ENCODE measurements around the gene CDH6.

CDH6 gene

DNA sequence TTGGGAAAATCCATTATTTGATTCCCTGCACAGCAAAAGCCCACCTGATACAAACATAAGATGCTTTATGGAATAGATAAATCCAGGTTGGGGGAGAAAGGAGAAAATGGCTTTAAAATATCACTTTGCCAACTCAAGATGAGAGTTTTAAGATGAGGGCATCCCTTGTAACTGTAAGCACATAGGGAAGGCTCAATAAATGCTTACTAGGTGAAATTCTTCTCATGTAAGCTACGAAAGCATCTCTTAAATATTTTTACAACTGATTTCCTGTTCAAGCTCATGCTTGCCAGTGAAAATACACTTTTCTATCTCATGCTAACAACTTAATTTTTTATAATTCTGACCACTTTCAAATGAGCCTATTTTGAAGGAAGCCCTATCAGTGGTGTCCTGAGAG lies 11.5 kb downstream of the CDH6 start:
- DNase-seq: no peak

DNA sequence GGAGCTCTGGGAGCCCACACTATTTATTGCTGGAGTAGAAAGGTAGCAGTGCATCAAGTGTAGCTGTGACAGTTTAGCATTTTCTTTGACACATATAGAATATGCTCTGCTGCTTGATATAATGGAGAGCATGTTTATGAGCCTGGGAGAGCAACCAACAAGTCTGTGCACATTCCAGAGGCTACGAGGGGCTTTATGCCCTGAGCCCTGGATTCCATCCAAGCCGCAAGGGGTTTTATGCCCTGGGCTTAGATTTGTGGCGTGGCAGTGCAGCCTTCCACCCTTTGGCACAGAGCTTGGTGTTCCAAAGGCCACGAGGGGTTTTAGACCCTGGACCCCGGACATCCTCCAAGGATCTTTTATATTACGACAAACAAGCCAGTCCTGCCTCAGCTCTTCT lies 14.6 kb downstream of the CDH6 start:
- no peak for DNase-seq

DNA sequence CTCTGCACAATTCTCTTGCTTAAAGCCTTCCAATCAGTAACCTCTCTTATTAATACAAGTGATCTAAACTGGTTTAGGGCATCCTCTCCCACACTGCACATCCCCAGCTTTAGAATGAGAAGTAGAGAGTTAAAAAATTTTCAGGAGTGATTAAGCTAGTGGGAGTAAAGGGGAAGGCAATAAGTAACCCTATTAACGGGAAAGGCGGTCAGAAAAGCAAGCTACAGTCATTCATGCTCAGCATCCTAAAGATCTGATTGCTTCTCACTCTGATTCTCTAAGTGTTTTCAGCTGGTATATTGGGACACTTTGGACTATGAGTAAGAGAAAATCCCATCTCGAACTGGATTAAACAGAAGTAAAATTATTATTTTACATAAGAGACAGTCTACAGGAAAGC lies 15.8 kb downstream of the CDH6 start:
- no peak for DNase-seq

DNA sequence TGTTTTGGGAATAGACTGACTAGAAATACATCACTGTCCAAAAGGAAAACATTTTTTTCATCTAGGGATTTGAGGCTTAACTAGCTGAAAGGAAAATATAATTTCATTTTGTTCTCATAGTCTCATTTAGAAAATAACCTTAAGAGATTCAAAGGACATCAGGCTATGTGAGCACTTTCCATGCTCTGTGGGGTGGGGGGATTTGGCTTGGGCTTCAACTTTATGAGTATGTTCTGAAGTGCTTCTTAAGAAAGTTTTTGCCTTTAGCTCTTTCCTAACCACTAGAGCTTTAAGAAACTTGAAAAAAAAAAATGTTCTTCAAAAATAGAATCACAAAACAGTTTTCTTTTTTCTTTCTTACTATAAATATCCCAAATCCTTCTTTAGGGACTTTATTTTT lies 17.6 kb downstream of the CDH6 start:
- DNase-seq: no peak

DNA sequence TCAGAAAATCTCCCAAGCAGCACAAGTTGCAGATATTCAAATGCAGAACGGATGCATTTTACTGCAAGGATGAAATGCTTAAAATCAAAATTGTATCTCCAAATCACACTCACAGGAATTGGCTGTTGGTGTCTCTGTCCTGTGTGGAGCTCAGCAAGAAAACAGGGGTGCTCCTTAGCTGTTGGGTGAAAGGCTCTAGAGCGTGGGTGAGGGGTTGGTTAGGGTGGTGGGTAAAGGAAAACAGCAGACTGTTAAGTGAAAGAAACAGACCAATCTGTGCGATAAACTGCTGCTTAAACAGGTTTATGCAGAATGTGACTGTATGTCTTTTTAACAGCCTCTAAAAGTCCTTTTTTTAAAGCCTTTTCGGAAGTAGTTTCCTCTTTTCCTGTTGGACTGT lies 19.8 kb downstream of the CDH6 start:
- DNase-seq: no peak

GRCh38 chr5:31213705-31214121 lies 20.2 kb downstream of the CDH6 start:
- DNase-seq: peak; percentile 72

DNA sequence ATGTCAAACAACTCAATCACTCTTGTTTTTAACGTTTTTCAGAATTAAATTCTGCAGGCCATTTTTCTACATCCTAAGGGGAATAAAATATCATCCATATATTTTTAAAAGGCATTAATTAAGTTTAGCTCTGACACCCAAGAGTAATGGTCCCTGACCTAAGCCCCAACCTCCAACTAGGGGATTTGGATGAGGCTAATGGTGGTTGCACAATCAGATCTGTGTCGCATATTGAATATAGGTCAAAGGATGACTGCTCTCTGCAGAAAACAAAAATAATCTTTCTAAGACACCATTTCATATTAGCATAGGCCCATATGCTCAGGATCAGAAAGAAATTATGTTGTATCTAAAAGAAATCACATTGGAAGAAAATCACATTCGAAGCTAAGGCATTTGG lies 20.7 kb downstream of the CDH6 start:
- DNase-seq: no peak

- no peak for DNase-seq
Measured at GRCh38 chr5:31215236-31215635, 21.8 kb downstream of the CDH6 start.

GRCh38 chr5:31217446-31217845 lies 24.0 kb downstream of the CDH6 start:
- no peak for DNase-seq

DNA sequence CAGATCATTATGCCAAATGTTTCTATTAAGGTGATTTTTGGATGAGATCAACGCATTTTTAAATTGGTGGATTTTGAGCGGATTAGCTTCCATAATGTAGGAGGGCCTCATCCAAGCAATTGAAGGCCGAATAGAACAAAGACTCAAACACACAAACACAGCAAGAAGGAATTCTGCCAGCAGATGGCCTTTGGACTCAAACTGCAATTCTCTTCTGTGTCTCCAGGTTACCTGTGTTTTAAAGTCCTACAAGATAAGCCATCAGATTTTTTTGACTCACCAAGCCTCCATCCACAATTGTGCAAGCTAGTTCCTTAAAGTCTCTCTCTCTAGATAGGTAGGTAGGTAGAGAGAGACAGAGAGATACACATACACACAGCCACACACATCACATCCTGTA lies 25.5 kb downstream of the CDH6 start:
- no peak for DNase-seq

DNA sequence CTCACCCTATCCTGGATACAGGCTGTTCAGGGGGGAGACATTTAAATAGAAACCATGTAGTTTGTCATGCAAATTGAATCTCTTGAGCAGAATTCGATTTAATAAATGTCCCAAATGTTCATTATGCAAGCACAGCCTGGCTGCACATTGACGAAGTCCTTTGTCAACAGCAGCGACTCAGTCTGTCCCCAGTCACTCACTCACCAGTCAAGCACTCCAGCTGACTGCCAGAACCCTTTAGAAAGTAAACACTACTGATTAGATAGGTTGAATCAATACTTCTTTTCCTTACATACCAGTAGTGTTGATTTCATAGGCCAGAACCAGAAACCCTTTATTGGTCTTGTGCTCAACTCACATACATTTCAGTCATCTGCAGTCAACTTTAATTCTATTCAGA lies 27.5 kb downstream of the CDH6 start:
- DNase-seq: peak; percentile 20

DNA sequence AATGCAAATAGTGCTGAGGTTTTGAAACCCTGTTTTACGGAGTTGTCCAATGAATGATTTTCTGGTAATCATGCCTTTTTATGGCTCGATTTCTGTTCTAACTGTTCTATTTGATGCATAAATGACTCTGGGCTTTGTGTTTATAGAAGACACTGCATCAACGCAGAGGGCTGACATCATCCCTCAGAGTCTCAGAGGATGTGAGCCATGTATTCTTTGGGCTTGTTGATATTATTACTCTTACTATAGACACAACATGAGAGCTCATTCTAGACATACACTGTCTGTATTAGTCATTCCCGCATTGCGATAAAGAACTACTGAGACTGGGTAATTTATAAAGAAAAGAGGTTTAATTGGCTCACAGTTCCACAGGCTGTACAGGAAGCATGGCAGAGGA lies 31.6 kb downstream of the CDH6 start:
- DNase-seq: no peak

DNA sequence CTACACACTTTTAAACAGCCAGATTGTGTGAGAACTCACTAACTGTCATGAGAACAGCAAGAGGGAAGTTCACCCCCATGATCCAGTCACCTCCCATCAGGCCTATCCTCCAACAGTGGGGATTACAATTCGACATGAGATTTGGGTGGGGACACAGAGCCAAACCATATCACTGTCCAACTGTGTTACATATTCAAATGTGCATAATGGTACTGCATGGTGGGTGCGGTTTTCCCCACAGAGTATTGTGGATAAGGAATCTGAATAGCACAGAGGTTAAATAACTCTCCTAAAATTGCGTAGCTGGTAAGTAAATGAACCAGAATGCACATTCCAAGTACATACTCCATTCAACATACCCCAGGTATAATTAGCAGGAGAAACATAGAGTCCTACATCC lies 32.1 kb downstream of the CDH6 start:
- no peak for DNase-seq

GRCh38 chr5:31226651-31227050 lies 33.2 kb downstream of the CDH6 start:
- no peak for DNase-seq

DNA sequence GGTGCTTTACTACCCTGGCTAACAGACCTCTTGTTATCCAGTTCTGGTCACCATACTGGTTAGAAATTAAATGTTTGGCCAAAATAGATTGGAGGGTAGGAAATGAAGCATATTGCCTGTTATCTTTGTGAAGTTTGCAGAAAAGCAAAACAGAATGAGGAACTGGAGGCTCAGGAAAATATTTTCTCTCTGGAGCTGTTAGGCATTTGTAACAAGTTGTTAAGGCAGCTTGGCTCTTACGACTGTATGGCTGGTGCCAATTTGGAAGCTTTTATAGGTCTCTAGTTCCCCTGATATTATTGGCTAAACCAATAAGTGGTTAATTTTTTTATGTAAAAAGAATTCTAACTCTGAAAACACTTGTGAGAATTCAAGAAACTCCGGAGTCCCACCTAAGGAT lies 35.8 kb downstream of the CDH6 start:
- DNase-seq: no peak

DNA sequence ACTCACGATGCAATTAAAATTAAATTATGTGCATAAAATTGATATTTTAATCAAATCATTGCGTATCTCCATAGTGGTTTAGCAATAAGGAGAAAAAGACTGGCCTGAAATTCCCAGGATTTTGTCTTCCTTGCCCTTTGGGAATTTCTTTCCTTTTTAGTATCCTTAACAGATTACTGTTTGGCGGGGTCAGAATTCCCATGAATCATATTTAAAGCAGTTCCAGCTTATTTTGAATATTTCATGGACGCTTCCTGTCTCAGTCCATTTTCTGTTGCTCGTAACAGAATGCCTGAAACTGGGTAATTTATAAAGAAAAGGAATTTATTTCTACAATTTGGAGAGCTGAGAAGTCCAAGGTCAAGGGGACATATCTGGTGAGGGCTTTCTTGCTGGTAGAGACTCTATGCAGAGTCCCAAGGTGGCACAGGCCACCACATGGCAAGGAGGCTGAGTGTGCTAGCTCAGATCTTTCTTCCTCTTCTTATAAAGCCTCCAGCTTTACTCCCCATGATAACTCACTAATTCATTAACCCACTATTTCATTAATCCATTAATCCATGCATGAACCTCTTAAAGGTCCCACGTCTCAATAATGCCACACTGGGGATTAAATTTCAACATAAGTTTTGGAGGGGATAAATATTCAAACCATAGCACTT lies 37.8 kb downstream of the CDH6 start:
- DNase-seq: no peak

- DNase-seq: peak; percentile 47
Measured at GRCh38 chr5:31232273-31232888, 38.9 kb downstream of the CDH6 start.

GRCh38 chr5:31235381-31235780 lies 41.9 kb downstream of the CDH6 start:
- DNase-seq: no peak

DNA sequence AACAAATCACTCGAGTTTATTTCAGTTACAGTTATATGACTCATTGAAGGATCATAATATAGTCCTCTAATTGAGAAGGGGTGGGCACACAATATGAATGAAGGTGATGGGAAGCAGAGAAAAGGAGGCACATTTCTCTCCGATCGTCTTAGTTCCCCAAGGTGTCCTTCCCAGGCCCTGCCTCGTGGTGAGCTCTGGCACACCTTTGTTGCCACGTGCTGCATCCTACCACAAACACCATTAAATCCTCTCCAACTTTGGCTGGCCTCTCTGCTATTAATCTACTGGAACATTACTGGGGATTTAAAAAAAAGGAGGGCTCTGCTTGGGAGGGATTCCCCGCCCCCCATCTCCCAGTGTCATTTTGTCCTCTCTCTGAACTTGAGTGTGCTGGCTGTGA lies 42.9 kb downstream of the CDH6 start:
- DNase-seq: no peak

GRCh38 chr5:31237174-31237573 lies 43.7 kb downstream of the CDH6 start:
- no peak for DNase-seq

DNA sequence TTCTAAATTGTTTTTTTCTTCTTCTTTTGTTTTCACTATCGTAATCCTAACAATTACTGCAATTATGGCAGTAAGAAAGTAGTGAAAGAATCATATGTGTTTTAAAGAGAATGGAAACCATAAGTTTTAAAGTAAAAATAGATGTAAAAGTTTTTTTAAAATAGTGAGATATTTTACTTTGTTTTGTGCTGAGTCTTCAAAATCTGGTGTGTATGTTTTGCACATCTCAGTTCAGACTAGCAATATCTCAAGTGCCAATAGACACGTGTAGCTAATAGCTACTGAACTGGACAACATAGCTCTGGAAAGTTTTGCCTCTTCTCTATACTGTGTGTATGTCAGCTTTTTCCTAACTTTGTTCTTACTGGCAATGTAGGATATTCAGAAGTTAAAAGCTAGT lies 45.0 kb downstream of the CDH6 start:
- DNase-seq: no peak

DNA sequence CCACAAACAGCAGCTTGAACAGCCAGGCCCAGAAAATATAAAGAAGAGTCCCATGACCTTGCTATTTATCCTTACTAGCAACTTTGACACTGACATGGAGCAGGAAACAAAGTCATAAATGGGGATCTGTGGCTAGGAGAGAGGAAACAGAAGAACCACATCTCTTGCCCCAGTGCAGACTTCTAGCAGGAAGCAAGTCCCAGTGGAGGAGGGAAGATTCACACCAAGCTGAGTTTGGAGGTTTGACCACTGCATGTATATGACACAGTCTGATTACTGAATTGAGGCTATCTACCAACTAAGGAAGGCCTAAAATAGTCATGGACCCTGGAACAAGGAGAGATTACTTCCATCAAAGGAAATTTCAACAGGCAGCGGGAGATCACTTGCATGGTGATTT lies 51.4 kb downstream of the CDH6 start:
- DNase-seq: no peak

- DNase-seq: no peak
Measured at GRCh38 chr5:31247381-31247780, 53.9 kb downstream of the CDH6 start.

GRCh38 chr5:31250201-31250600 lies 56.7 kb downstream of the CDH6 start:
- DNase-seq: no peak

DNA sequence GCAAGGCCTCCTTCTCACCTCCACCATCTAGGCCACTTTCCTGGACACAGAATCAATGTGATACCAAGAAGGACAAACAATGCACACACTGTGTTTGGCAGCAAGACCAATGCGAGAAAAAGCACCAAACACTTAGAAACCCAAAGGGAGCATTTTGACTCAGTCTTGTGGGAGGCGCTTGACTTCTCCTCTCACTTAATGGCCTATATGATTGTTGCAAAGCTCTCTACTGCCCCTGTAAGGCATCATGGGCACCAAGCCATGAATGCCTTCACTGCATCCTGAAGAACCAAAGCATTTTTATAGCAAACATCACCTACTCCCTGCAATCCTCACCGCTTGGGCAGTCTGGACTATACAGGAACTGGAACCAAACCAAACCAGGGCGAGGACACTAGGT lies 57.5 kb downstream of the CDH6 start:
- no peak for DNase-seq
